Peyer's patch (tissue), 4 donors: ENCODE data around the gene SUGP2. TPM values are rescaled to one million over a fixed set of nuclear protein-coding genes. Genes with fewer than 3 reads are reported as not detected.
A peak's percentile ranks its signal among the peaks of the same experiment; 100 is the strongest.

Experiments used
- DNase-seq, 3 donors: peaks; one replicate each; pipeline ENCODE4 v3.0.0-alpha.2; 2017 to 2019
- H3K27ac ChIP-seq, 4 donors: fragments of 200-600 bp; sonication (generic); one replicate each; pipeline ENCODE4 v1.5.1; 2016 to 2019
- H3K27me3 ChIP-seq, 2 donors: fragments of 200-600 bp; sonication (generic); one replicate each; pipeline ENCODE4 v1.5.1; 2019
- H3K36me3 ChIP-seq, 3 donors: fragments of 200-600 bp; sonication (generic); one replicate each; pipeline ENCODE4 v1.5.1; 2016 to 2019
- H3K4me1 ChIP-seq, 4 donors: fragments of 200-600 bp; sonication (generic); one replicate each; pipeline ENCODE4 v1.5.1; 2016 to 2019
- H3K4me3 ChIP-seq, 4 donors: fragments of 200-600 bp; sonication (generic); 1 replicate in 3 of 4; 2 replicates in 1 of 4; pipeline ENCODE4 v1.5.1; 2016 to 2019; ENCODE audit warnings: mild to moderate bottlenecking in 1 of 4
- H3K9me3 ChIP-seq, 4 donors: fragments of 200-600 bp; sonication (generic); one replicate each; pipeline ENCODE4 v1.5.1; 2016 to 2019; ENCODE audit warnings: mild to moderate bottlenecking in 1 of 4
- POLR2A ChIP-seq, 2 donors: fragments of 450-650 bp; IDR thresholded peaks; one replicate each; pipeline ENCODE4 v1.5.1; 2017; ENCODE audit warnings: antibody characterized with exemption in 2 of 2, mild to moderate bottlenecking in 2 of 2, moderate library complexity in 2 of 2
- total RNA-seq, 4 donors: library from RNA; depleted of rRNA; stranded (reverse); fragments of >200 nt; gene quantifications; one replicate each; pipeline ENCODE4 v1.1.0, GENCODE V29; 2016
- TF ChIP-seq, protein P1 (sequence below), 6 experiments: fragments of 450-650 bp in 4 of 6; fragments of 200-600 bp in 2 of 6; sonication (generic) in 1 of 6; IDR thresholded peaks; one replicate each; pipeline ENCODE4 v1.5.1; 2017 to 2019; ENCODE audit warnings: antibody characterized with exemption in 6 of 6, mild to moderate bottlenecking in 3 of 6, moderate library complexity in 1 of 6

Gene SUGP2
- total RNA-seq, 4 donors from 2014 or later, result 32.9 to 157 (median 75.8) TPM

DNA sequence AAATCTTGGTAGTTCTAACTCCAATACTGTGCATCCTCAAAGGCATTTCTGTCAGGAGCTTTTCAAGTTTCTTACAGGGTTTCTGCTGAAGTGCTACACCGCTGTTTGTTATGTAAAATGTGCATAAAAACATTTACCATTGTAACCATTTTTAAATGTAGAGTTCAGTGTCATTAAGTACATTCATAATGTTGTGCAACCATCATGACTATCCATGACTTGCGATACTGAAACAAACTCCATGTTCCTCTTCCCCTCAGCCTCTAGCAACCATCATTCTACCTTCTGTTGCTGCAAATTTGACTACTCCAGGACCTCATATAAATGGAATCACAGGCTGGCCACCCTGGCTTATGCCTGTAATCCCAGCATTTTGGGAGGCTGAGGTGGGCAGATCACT, 16.1 kb upstream of the SUGP2 start:
- no peak overlapping the region for H3K4me3 ChIP-seq
- H3K4me1 ChIP-seq, result no peaks in the 10 kb centered on the region
- DNase-seq, result no peak
- H3K9me3 ChIP-seq, result no peaks in the 10 kb centered on the region
- peaks cover 0 to 41% (median 0%) of the 10 kb centered on the region in 3 donors for H3K36me3 ChIP-seq
- H3K27ac ChIP-seq, result no peak overlapping the region
- TF ChIP-seq, protein P1, sequence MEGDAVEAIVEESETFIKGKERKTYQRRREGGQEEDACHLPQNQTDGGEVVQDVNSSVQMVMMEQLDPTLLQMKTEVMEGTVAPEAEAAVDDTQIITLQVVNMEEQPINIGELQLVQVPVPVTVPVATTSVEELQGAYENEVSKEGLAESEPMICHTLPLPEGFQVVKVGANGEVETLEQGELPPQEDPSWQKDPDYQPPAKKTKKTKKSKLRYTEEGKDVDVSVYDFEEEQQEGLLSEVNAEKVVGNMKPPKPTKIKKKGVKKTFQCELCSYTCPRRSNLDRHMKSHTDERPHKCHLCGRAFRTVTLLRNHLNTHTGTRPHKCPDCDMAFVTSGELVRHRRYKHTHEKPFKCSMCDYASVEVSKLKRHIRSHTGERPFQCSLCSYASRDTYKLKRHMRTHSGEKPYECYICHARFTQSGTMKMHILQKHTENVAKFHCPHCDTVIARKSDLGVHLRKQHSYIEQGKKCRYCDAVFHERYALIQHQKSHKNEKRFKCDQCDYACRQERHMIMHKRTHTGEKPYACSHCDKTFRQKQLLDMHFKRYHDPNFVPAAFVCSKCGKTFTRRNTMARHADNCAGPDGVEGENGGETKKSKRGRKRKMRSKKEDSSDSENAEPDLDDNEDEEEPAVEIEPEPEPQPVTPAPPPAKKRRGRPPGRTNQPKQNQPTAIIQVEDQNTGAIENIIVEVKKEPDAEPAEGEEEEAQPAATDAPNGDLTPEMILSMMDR (IDR thresholded peaks at IDR 0.05), result no peak
- no peak for TF ChIP-seq POLR2A (IDR thresholded peaks at IDR 0.05)
- H3K27me3 ChIP-seq, result no peaks in the 10 kb centered on the region

DNA sequence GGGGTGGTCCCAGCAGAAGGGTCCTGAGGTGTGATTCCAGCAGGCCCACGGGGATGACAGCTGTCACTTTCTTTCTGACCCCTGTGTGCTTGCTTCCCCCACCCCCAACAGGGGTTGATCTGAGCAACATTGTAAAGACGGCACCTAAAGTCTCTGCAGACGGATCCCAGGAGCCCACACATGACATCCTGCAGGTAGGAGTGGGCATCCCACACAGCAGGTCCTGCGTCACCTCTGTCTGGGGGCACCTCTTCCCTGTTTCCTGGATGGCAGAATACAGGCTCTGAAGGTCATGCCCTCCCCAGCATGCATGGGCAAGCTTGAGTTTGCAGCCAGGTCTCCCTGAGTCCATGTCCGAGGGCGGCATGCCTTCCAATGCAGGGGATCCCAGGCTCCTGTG, 10.6 kb upstream of the SUGP2 start:
- H3K36me3 ChIP-seq, result peaks cover 0 to 31% (median 0%) of the 10 kb centered on the region in 3 donors
- H3K4me3 ChIP-seq, result no peak overlapping the region
- H3K27me3 ChIP-seq, result no peaks in the 10 kb centered on the region
- TF ChIP-seq, protein P1 (IDR thresholded peaks at IDR 0.05), result no peak
- TF ChIP-seq POLR2A (IDR thresholded peaks at IDR 0.05), result no peak
- no peaks in the 10 kb centered on the region for H3K4me1 ChIP-seq
- H3K9me3 ChIP-seq, result no peaks in the 10 kb centered on the region
- no peak overlapping the region for H3K27ac ChIP-seq
- DNase-seq, result no peak

DNA sequence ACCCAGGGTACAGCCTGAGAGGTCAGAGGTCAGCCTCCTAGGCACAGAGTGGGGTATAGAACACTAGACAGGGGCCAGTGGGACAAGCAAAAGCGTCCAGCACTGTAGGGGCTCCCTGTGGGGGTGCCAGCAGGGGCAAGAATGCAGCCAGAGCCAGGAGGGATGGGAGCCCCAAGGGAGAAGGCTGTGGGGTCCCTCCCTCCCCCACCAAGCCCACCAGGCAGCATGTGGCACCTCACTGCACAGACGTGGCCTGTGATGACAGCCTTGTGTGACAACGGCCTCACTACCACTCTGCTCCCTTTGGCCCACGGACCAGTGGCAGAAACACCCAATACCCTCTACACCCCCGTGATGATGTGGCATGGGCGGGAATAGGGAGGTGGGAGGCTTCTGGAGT, 10.2 kb upstream of the SUGP2 start:
- no peak for DNase-seq
- H3K4me1 ChIP-seq, result no peaks in the 10 kb centered on the region
- no peak overlapping the region for H3K27ac ChIP-seq
- peaks cover 0 to 31% (median 0%) of the 10 kb centered on the region in 3 donors for H3K36me3 ChIP-seq
- H3K27me3 ChIP-seq, result no peaks in the 10 kb centered on the region
- H3K9me3 ChIP-seq, result no peaks in the 10 kb centered on the region
- no peak for TF ChIP-seq POLR2A (IDR thresholded peaks at IDR 0.05)
- TF ChIP-seq, protein P1 (IDR thresholded peaks at IDR 0.05), result no peak
- H3K4me3 ChIP-seq, result no peak overlapping the region

DNA sequence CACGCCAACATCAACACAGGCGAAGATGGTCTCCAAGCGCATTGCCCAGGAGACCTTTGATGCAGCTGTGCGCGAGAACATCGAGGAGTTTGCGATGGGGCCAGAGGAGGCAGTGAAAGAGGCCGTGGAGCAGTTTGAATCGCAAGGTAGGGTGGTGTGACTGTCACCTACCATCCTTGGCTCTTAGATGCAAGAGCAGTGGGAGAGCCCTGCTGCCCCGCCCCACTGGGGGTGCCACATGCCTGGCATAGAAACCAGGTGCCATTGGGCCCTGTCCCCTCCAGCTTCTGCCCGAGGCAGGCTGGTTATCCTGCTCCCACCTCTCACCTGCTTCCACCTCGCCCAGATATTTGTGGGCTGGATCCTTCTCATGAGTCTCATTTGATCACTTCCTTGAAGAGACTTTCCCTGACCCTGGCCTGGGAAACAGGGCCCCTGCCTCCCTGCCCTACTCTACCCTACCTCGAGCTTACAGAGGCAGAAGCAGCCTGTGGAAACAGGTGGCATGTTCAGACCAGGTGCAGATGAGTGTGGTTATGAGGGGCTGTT, 9.5 kb upstream of the SUGP2 start:
- TF ChIP-seq, protein P1 (IDR thresholded peaks at IDR 0.05), result no peak
- no peak for TF ChIP-seq POLR2A (IDR thresholded peaks at IDR 0.05)
- Histone ChIP-seq H3K9me3 (no peaks in the 10 kb centered on the region), H3K4me1 (no peaks in the 10 kb centered on the region), H3K4me3 (no peak overlapping the region), H3K27ac (no peak overlapping the region), H3K36me3 (peaks cover 0 to 31% (median 0%) of the 10 kb centered on the region in 3 donors), H3K27me3 (no peaks in the 10 kb centered on the region)
- DNase-seq, result no peak

DNA sequence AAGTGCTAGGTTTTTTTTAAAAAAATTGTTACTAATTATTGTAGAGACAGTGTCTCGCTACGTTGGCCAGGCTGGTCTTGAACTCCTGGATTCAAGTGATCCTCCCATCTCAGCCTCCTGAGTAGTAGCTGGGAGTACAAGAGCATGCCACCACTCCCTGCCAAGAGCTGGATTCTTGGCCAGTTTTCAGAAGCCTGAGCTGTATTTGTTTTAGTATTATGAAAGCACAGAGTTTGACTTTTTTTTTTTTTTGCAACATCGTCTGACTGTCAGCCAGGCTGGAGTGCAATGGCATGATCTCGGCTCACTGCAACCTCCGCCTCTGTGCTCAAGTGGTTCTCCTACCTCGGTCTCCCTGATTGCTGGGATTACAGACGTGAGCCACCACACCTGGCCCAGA, 7.1 kb upstream of the SUGP2 start:
- H3K27ac ChIP-seq, result peak overlapping the region in 1 of 4 donors; percentile 12
- no peaks in the 10 kb centered on the region for H3K27me3 ChIP-seq
- H3K4me1 ChIP-seq, result no peaks in the 10 kb centered on the region
- H3K4me3 ChIP-seq, result no peak overlapping the region
- no peaks in the 10 kb centered on the region for H3K9me3 ChIP-seq
- TF ChIP-seq, protein P1 (IDR thresholded peaks at IDR 0.05), result no peak
- no peak for TF ChIP-seq POLR2A (IDR thresholded peaks at IDR 0.05)
- peaks cover 0 to 23% (median 0%) of the 10 kb centered on the region in 3 donors for H3K36me3 ChIP-seq
- DNase-seq, result peak in 1 of 3 donors; percentile 61
